Ascending aorta (tissue), 2 donors: ENCODE results near the gene NDUFA8. TPM values are rescaled to one million over a fixed set of nuclear protein-coding genes. Genes with fewer than 3 reads are reported as not detected.
"Not testable (repeated sequence)": the region's sequence is repeated elsewhere in the genome, so short reads cannot be mapped to it uniquely, and the experiment has no call there.

ENCODE experiments used
- DNase-seq, 2 donors: peaks; one replicate each; pipeline ENCODE4 v3.0.0-alpha.2; 2019; ENCODE audit warnings: low spot score in 2 of 2
- H3K27ac ChIP-seq, 2 donors: fragments of 200-600 bp; sonication (generic); one replicate each; pipeline ENCODE4 v1.5.1; 2016 to 2017; ENCODE audit warnings: mild to moderate bottlenecking in 1 of 2
- H3K27me3 ChIP-seq: fragments of 200-600 bp; sonication (generic); one replicate; pipeline ENCODE4 v1.5.1; 2017
- H3K36me3 ChIP-seq, 2 donors: fragments of 200-600 bp; sonication (generic); one replicate each; pipeline ENCODE4 v1.5.1; 2016
- H3K4me1 ChIP-seq, 2 donors: fragments of 200-600 bp; sonication (generic); one replicate each; pipeline ENCODE4 v1.5.1; 2016 to 2017; ENCODE audit warnings: mild to moderate bottlenecking in 1 of 2
- H3K4me3 ChIP-seq, 2 donors: fragments of 200-600 bp; sonication (generic); one replicate each; pipeline ENCODE4 v1.5.1; 2016 to 2017; ENCODE audit warnings: mild to moderate bottlenecking in 1 of 2
- H3K9me3 ChIP-seq, 2 donors: fragments of 200-600 bp; sonication (generic); one replicate each; pipeline ENCODE4 v1.5.1; 2016
- intact Hi-C: fragments of 100-400 bp; cut with DNase I; formaldehyde crosslinking; loops from one replicate; pipeline ENCODE4 v1.15.1; 2023
- total RNA-seq: library from RNA; depleted of rRNA; stranded (reverse); fragments of >200 nt; gene quantifications from one replicate; pipeline ENCODE4 v1.1.0, GENCODE V29; 2016
- TF ChIP-seq, protein P1 (sequence below), 3 experiments: fragments of 200-600 bp in 2 of 3; fragments of 450-650 bp in 1 of 3; sonication (generic) in 2 of 3; IDR thresholded peaks; one replicate each; pipeline ENCODE4 v1.5.1; 2016 to 2019; ENCODE audit warnings: antibody characterized with exemption in 3 of 3, mild to moderate bottlenecking in 1 of 3, moderate library complexity in 1 of 3

Gene NDUFA8
- total RNA-seq, 1 donor from 2014 or later, result 21.4 TPM

DNA sequence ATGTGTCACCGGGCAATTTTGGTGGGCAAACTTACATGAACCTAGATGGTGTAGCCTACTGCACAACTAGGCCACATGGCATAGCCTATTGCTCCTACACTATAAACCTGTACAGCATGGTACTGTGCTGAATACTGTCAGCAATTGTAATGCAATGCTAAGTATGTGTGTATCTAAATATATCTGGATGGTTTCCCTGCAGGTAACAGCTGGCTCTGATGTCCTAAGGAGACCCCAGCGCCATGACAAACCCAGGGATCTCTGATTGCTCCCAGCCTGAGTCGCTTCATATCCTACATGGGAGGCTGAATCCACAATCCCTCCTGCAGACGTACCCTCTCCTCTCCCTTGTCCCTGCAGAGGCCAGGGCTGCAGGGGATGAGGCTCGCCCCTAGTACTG is 39.9 kb downstream of the NDUFA8 start:
- no peak overlapping the region for H3K4me3 ChIP-seq
- no peaks in the 10 kb centered on the region for H3K4me1 ChIP-seq
- H3K36me3 ChIP-seq, result no peaks in the 10 kb centered on the region
- H3K9me3 ChIP-seq, result no peaks in the 10 kb centered on the region
- no peak for DNase-seq
- no peak overlapping the region for H3K27ac ChIP-seq
- TF ChIP-seq, protein P1, sequence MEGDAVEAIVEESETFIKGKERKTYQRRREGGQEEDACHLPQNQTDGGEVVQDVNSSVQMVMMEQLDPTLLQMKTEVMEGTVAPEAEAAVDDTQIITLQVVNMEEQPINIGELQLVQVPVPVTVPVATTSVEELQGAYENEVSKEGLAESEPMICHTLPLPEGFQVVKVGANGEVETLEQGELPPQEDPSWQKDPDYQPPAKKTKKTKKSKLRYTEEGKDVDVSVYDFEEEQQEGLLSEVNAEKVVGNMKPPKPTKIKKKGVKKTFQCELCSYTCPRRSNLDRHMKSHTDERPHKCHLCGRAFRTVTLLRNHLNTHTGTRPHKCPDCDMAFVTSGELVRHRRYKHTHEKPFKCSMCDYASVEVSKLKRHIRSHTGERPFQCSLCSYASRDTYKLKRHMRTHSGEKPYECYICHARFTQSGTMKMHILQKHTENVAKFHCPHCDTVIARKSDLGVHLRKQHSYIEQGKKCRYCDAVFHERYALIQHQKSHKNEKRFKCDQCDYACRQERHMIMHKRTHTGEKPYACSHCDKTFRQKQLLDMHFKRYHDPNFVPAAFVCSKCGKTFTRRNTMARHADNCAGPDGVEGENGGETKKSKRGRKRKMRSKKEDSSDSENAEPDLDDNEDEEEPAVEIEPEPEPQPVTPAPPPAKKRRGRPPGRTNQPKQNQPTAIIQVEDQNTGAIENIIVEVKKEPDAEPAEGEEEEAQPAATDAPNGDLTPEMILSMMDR (IDR thresholded peaks at IDR 0.05), result no peak
- no peaks in the 10 kb centered on the region for H3K27me3 ChIP-seq
- intact Hi-C loops, result loop anchor here (10.0 kb wide), 2 partner anchors 335 to 695 kb away; no protein-coding TSS in a partner anchor

DNA sequence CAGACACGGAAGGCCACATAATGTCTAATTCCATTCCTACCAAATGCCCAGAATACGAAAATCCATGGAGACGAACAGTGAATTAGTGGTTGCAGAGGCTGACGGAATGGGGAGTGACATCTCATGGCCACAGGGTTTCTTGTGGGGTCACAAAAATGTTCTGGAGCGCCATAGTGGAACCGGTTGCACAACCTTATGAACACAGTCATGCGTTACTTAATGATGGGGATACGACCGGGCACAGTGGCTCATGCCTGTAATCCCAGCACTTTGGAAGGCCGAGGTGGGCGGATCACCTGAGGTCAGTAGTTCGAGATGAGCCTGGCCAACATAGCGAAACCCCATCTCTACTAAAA is 40.4 kb downstream of the NDUFA8 start:
- H3K36me3 ChIP-seq, result no peaks in the 10 kb centered on the region
- H3K27me3 ChIP-seq, result no peaks in the 10 kb centered on the region
- no peaks in the 10 kb centered on the region for H3K9me3 ChIP-seq
- intact Hi-C loops, result no loop called here
- no peak overlapping the region for H3K27ac ChIP-seq
- no peak for DNase-seq
- no peaks in the 10 kb centered on the region for H3K4me1 ChIP-seq
- H3K4me3 ChIP-seq, result no peak overlapping the region
- TF ChIP-seq, protein P1 (IDR thresholded peaks at IDR 0.05), result no peak

DNA sequence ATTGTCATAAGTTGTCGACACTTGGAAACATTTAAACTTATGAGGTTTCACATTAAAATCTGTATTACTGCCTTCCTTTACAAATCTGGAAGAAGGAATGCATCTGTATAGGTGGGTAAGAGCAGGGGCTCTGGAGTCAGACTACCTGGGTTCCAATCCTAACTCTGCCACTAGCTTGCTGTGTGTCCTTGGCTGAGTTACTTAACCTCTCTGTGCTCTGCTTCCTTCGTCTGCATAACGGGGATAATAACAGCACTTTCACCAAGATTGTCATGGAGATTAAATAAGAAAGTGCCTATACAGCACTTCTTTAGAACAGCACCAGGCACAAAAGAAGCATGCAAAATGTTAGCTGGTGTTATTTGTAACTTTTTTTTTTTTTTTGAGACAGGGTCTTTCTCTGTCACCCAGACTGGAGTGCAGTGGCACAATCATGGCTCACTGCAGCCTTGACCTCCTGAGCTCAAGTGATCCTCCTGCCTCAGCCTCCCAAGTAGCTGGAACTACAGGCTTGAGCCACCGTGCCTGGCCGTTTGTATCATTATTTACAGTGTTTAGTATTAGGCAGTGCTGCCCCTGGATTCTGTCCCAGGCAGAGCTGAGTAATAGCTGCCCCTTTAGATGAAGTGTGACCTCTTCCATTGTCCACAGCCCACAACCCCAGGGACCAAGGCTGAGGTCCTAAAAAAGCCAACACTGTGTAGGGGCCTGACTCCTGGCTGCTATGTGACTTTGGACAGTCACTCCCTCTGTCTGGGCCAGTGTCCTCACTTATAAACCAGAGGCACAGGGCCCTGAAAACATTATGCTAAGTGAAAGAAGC is 41.0 kb downstream of the NDUFA8 start:
- H3K9me3 ChIP-seq, result no peaks in the 10 kb centered on the region
- intact Hi-C loops, result no loop called here
- H3K4me3 ChIP-seq, result no peak overlapping the region
- no peaks in the 10 kb centered on the region for H3K4me1 ChIP-seq
- no peak for DNase-seq
- no peaks in the 10 kb centered on the region for H3K27me3 ChIP-seq
- H3K36me3 ChIP-seq, result no peaks in the 10 kb centered on the region
- no peak overlapping the region for H3K27ac ChIP-seq
- TF ChIP-seq, protein P1 (IDR thresholded peaks at IDR 0.05), result no peak

DNA sequence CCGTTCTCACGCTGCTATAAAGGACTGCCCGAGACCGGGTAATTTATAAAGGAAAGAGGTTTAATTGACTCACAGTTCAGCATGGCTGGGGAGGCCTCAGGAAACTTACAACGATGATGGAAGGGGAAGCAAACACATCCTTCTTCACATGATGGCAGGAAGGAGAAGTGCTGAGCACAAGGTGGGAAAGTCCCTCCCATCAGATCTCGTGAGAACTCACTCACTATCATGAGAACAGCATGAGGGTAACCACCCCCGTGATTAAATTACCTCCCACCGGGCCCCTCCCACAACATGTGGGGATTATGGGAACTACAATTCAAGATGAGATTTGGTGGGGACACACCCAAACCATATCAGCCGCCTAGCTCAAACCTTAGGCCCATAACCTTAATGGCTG is 42.3 kb downstream of the NDUFA8 start:
- H3K36me3 ChIP-seq, H3K4me1 ChIP-seq, H3K9me3 ChIP-seq, H3K27ac ChIP-seq, intact Hi-C loops, H3K4me3 ChIP-seq, DNase-seq, H3K27me3 ChIP-seq: not testable (repeated sequence)

DNA sequence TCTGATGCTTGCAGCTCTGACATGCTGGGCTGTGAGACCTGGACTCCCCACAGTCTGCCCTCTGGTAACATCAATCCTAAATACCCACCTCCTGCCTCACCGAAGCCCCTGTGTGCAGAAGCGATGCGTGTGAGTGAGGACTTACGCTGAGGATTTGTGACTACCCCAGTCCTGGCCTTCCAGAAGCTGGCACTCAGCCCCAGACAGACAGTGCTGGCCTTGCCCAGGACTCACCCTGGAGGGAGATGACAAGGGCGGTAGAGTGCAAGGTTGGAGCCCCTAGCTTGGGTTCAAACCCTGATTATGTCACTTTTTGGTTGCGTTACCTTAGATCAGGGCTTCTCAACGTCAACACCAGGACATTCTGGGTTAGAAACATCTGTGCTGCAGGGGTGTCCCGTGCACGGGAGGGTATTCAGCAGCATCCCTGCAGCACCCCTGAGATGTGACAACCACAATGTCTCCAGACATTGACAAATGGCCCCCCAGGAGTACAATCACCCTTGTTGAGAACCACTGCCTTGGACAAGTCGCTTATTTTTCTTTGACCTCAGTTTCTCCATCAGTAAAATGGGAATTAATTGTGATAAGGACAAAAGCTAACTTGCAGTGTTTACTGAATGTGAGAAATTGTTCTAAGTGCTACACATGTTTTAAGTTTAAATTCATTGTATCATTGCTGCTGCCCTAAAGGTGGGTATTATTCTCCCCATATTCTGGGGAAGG is 43.0 kb downstream of the NDUFA8 start:
- Histone ChIP-seq H3K9me3 (no peaks in the 10 kb centered on the region), H3K27ac (no peak overlapping the region), H3K4me1 (no peaks in the 10 kb centered on the region), H3K4me3 (no peak overlapping the region), H3K27me3 (no peaks in the 10 kb centered on the region), H3K36me3 (no peaks in the 10 kb centered on the region)
- TF ChIP-seq, protein P1 (IDR thresholded peaks at IDR 0.05), result no peak
- intact Hi-C loops, result no loop called here
- DNase-seq, result no peak

DNA sequence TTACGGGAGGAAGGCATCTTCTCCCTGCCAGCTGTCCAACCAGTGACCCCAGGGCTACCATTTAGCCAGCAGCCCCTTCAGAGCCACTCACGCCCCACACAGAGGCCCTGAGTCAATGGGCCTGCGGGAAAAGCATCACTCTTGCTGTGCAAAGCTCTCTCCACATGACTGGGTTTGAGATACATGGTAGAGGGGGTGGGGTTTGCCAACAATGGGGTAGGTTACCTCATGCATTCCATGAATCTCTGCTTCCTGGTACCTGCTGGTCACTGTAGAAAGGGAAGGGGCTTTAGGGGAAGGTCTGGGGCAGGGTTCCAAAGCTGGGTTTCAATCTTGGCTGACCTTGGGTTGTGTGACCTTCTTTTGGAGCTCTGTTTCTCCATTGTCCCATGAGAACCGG is 43.5 kb downstream of the NDUFA8 start:
- H3K27me3 ChIP-seq, result no peaks in the 10 kb centered on the region
- H3K4me1 ChIP-seq, result no peaks in the 10 kb centered on the region
- H3K27ac ChIP-seq, result no peak overlapping the region
- no peak for DNase-seq
- H3K9me3 ChIP-seq, result no peaks in the 10 kb centered on the region
- no peak overlapping the region for H3K4me3 ChIP-seq
- no peaks in the 10 kb centered on the region for H3K36me3 ChIP-seq
- intact Hi-C loops, result no loop called here
- TF ChIP-seq, protein P1 (IDR thresholded peaks at IDR 0.05), result no peak
